H9 (cell line): ENCODE measurements around the gene TEX19. TPM values are rescaled to one million over a fixed set of nuclear protein-coding genes. Genes with fewer than 3 reads are reported as not detected.

Experiments
- DNase-seq: peaks from one replicate; pipeline ENCODE4 v3.0.0-alpha.2; 2017
- H2AFZ ChIP-seq: one replicate; pipeline ENCODE4 v1.6.1; 2013; ENCODE audit warnings: mild to moderate bottlenecking, low read length, control low read depth, moderate library complexity
- H2AK5ac ChIP-seq: 2 replicates; pipeline ENCODE4 v1.6.1; 2013; ENCODE audit warnings: low read length, control low read depth, mixed read lengths; ENCODE audit not compliant: insufficient read length
- H2BK120ac ChIP-seq: one replicate; pipeline ENCODE4 v1.6.1; 2013; ENCODE audit warnings: low read depth, mild to moderate bottlenecking, low read length, control low read depth, inconsistent platforms; ENCODE audit not compliant: poor library complexity, severe bottlenecking
- H2BK12ac ChIP-seq: 2 replicates; pipeline ENCODE4 v1.6.1; 2013; ENCODE audit warnings: low read length, control low read depth, mixed read lengths, low read depth; ENCODE audit not compliant: insufficient read length
- H2BK15ac ChIP-seq: 2 replicates; pipeline ENCODE4 v1.6.1; 2013; ENCODE audit warnings: low read depth, low read length, control low read depth
- H2BK20ac ChIP-seq: one replicate; pipeline ENCODE4 v1.6.1; 2013; ENCODE audit warnings: low read depth, mild to moderate bottlenecking, low read length, control low read depth, inconsistent platforms; ENCODE audit not compliant: poor library complexity, severe bottlenecking
- H2BK5ac ChIP-seq: 2 replicates; pipeline ENCODE4 v1.6.1; 2013; ENCODE audit warnings: low read length, control low read depth, mixed read lengths; ENCODE audit not compliant: insufficient read length
- H3K14ac ChIP-seq: 2 replicates; pipeline ENCODE4 v1.6.1; 2013; ENCODE audit warnings: low read length, control low read depth; ENCODE audit not compliant: insufficient read depth
- H3K18ac ChIP-seq: 2 replicates; pipeline ENCODE4 v1.6.1; 2013; ENCODE audit warnings: low read depth, mild to moderate bottlenecking, mixed read lengths, low read length, control low read depth; ENCODE audit not compliant: insufficient read length
- H3K23ac ChIP-seq: 2 replicates; pipeline ENCODE4 v1.6.1; 2013; ENCODE audit warnings: low read length, control low read depth, mixed read lengths, low read depth; ENCODE audit not compliant: insufficient read length
- H3K23me2 ChIP-seq: 2 replicates; pipeline ENCODE4 v1.6.1; 2013; ENCODE audit warnings: low read depth, mild to moderate bottlenecking, mixed read lengths, low read length, control low read depth; ENCODE audit not compliant: insufficient read length, poor library complexity, severe bottlenecking
- H3K27ac ChIP-seq: 2 replicates; pipeline ENCODE4 v1.5.1; 2013; ENCODE audit warnings: low read length, control low read depth, mixed read lengths, low read depth; ENCODE audit not compliant: insufficient read length
- H3K27me3 ChIP-seq: 2 replicates; pipeline ENCODE4 v1.6.1; 2013; ENCODE audit warnings: low read length, control low read depth, inconsistent platforms; ENCODE audit not compliant: insufficient read depth
- H3K4ac ChIP-seq: 2 replicates; pipeline ENCODE4 v1.6.1; 2013; ENCODE audit warnings: low read depth, mild to moderate bottlenecking, control low read depth, inconsistent platforms, low read length, moderate library complexity
- H3K4me1 ChIP-seq: 2 replicates; pipeline ENCODE4 v1.6.1; 2013; ENCODE audit warnings: low read length, control low read depth, inconsistent platforms; ENCODE audit not compliant: insufficient read depth
- H3K4me2 ChIP-seq: 2 replicates; pipeline ENCODE4 v1.6.1; 2013; ENCODE audit warnings: low read length, control low read depth, mixed read lengths; ENCODE audit not compliant: insufficient read length, insufficient read depth
- H3K56ac ChIP-seq: 2 replicates; pipeline ENCODE4 v1.6.1; 2013; ENCODE audit warnings: low read depth, mild to moderate bottlenecking, mixed read lengths, low read length, control low read depth; ENCODE audit not compliant: insufficient read length
- H3K79me1 ChIP-seq: 2 replicates; pipeline ENCODE4 v1.6.1; 2013; ENCODE audit warnings: low read depth, mild to moderate bottlenecking, moderate library complexity, low read length, control low read depth, inconsistent platforms; ENCODE audit not compliant: insufficient read depth, poor library complexity, severe bottlenecking
- H3K79me2 ChIP-seq: 2 replicates; pipeline ENCODE4 v1.6.1; 2013; ENCODE audit warnings: low read length, control low read depth, inconsistent platforms; ENCODE audit not compliant: insufficient read depth
- H3K9ac ChIP-seq: 2 replicates; pipeline ENCODE4 v1.6.1; 2013; ENCODE audit warnings: low read length, control low read depth, mixed read lengths; ENCODE audit not compliant: insufficient read length; ENCODE audit errors: extremely low read depth
- H3K9me3 ChIP-seq: one replicate; pipeline ENCODE4 v1.6.1; 2013; ENCODE audit warnings: low read depth, low read length, inconsistent platforms; ENCODE audit not compliant: control insufficient read depth
- H3T11ph ChIP-seq: one replicate; pipeline ENCODE4 v1.6.1; 2013; ENCODE audit warnings: mild to moderate bottlenecking, low read length, control low read depth, inconsistent platforms
- H4K20me1 ChIP-seq: one replicate; pipeline ENCODE4 v1.6.1; 2013; ENCODE audit not compliant: control insufficient read depth, insufficient read length, insufficient read depth
- H4K5ac ChIP-seq: 2 replicates; pipeline ENCODE4 v1.6.1; 2013; ENCODE audit warnings: low read depth, mild to moderate bottlenecking, mixed read lengths, low read length, control low read depth; ENCODE audit not compliant: insufficient read length
- H4K8ac ChIP-seq: replicated peaks from 2 replicates; pipeline ENCODE4 v1.6.1; 2013; ENCODE audit warnings: low read length, control low read depth, mixed read lengths, low read depth; ENCODE audit not compliant: insufficient read length
- H4K91ac ChIP-seq: 2 replicates; pipeline ENCODE4 v1.6.1; 2013; ENCODE audit warnings: low read depth, mild to moderate bottlenecking, moderate library complexity, mixed read lengths, low read length, control low read depth; ENCODE audit not compliant: insufficient read length
- H3K27ac Mint-ChIP-seq, 3 experiments: 2 replicates in 2 of 3; 3 replicates in 1 of 3; pipeline ENCODE4 v1.8.0; 2020 to 2021; ENCODE audit warnings: mixed read lengths in 3 of 3, mild to moderate bottlenecking in 1 of 3, moderate library complexity in 1 of 3
- H3K27me3 Mint-ChIP-seq: 2 replicates; pipeline ENCODE4 v1.8.0; 2021; ENCODE audit warnings: low read depth, mild to moderate bottlenecking, moderate library complexity, mixed read lengths
- H3K36me3 Mint-ChIP-seq, 3 experiments: 2 replicates in 2 of 3; 3 replicates in 1 of 3; pipeline ENCODE4 v1.8.0; 2020 to 2021; ENCODE audit warnings: low read depth in 3 of 3, mixed read lengths in 3 of 3; ENCODE audit not compliant: insufficient read depth in 1 of 3
- H3K4me1 Mint-ChIP-seq, 2 experiments: 2 replicates each; pipeline ENCODE4 v1.8.0; 2020; ENCODE audit warnings: mixed read lengths in 2 of 2
- H3K4me3 Mint-ChIP-seq, 2 experiments: 2 replicates in 1 of 2; 3 replicates in 1 of 2; pipeline ENCODE4 v1.8.0; 2020 to 2021; ENCODE audit warnings: mild to moderate bottlenecking in 2 of 2, mixed read lengths in 2 of 2, moderate library complexity in 1 of 2
- H3K9me3 Mint-ChIP-seq, 2 experiments: 2 replicates in 1 of 2; 3 replicates in 1 of 2; pipeline ENCODE4 v1.8.0; 2020; ENCODE audit warnings: mild to moderate bottlenecking in 2 of 2, mixed read lengths in 2 of 2, moderate library complexity in 1 of 2
- WGBS: extraction: QIAGEN DNeasy Blood & Tissue Kit; methylation state at CpG from one replicate; pipeline ENCODE4 v1.1.7; 2013; ENCODE audit warnings: missing lambda C conversion rate, low lambda C conversion rate, mixed read lengths; ENCODE audit not compliant: insufficient read length; ENCODE audit errors: extremely low coverage; 5-methylcytosine and 5-hydroxymethylcytosine counted together
- total RNA-seq: library from RNA; stranded (reverse); gene quantifications from 2 replicates; pipeline ENCODE4 v1.2.1, GENCODE V29; 2021
- TF ChIP-seq, protein P1 (sequence below): fragments of 200-600 bp; sonication (generic); conservative IDR thresholded peaks from 3 replicates; pipeline ENCODE4 v1.8.0; 2021; ENCODE audit warnings: antibody characterized with exemption, mild to moderate bottlenecking

The TEX19 gene
- total RNA-seq, 1 experiment from 2014 or later, result 1.4 TPM

DNA sequence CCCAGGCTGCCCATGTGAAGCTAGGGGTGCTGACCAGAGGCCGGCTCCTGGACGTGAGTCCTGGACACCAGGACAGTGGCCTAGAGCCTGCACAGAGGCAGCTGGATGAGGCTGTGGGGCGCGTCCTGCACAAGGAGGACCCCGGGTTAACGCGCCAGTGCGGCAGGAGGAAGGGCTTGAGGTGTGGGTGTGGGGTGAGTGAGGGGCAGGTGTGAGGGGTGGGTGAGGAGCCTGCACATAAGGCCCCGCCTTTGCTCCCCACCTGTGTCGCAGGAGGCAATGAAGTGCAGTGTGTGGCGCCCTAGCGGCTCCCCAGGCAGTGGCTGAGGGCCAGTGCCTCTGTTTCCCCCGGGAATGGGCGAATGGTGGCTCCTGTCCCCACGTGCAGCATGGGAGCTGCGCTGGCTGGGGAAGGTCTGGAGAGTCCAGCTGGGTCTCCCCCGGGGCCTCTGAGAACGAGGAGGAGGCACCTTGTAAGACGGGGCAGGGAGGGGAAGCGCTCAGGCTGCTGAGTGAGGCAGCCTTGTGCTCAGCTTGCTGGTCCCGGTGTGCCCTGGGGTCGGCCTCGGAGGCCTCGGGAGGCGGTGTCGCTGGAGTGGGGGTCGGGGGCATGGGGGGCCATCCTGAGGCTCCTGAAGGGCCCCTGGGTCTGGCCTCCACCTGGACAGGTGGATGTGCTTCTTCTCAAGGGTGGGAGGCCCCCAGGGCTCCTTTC lies 44.9 kb upstream of the TEX19 start:
- H4K20me1 ChIP-seq, result no peaks in the 10 kb centered on the region
- no peak overlapping the region for H4K5ac ChIP-seq
- no peak overlapping the region for H2AK5ac ChIP-seq
- H3K27ac ChIP-seq, result no peak overlapping the region
- H3K9me3 ChIP-seq, result no peaks in the 10 kb centered on the region
- no peak overlapping the region for H2BK5ac ChIP-seq
- no peak overlapping the region; the same call in 1 of the 2 replicates for H3K14ac ChIP-seq
- TF ChIP-seq, protein P1, sequence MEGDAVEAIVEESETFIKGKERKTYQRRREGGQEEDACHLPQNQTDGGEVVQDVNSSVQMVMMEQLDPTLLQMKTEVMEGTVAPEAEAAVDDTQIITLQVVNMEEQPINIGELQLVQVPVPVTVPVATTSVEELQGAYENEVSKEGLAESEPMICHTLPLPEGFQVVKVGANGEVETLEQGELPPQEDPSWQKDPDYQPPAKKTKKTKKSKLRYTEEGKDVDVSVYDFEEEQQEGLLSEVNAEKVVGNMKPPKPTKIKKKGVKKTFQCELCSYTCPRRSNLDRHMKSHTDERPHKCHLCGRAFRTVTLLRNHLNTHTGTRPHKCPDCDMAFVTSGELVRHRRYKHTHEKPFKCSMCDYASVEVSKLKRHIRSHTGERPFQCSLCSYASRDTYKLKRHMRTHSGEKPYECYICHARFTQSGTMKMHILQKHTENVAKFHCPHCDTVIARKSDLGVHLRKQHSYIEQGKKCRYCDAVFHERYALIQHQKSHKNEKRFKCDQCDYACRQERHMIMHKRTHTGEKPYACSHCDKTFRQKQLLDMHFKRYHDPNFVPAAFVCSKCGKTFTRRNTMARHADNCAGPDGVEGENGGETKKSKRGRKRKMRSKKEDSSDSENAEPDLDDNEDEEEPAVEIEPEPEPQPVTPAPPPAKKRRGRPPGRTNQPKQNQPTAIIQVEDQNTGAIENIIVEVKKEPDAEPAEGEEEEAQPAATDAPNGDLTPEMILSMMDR, result no peak
- no peak overlapping the region for H2BK20ac ChIP-seq
- peaks cover 6% of the 10 kb centered on the region for H3K23me2 ChIP-seq
- H4K91ac ChIP-seq, result no peak overlapping the region
- no peak overlapping the region for H3K4ac ChIP-seq
- H2BK120ac ChIP-seq, result no peak overlapping the region
- H3K56ac ChIP-seq, result no peak overlapping the region
- Mint-ChIP-seq H3K4me3 (no peak overlapping the region), H3K36me3 (no peaks in the 10 kb centered on the region), H3K27ac (no peak overlapping the region), H3K9me3 (no peaks in the 10 kb centered on the region), H3K4me1 (peaks cover 2 to 13% of the 10 kb centered on the region in 2 experiments; a peak in 3 of 4 replicates), H3K27me3 (peaks cover 26% of the 10 kb centered on the region)
- no peaks in the 10 kb centered on the region for H3K27me3 ChIP-seq
- H3K4me1 ChIP-seq, result no peaks in the 10 kb centered on the region
- H3K23ac ChIP-seq, result no peak overlapping the region
- H3K9ac ChIP-seq, result no peak overlapping the region
- no peaks in the 10 kb centered on the region for H3K79me1 ChIP-seq
- no peak overlapping the region for H3T11ph ChIP-seq
- DNase-seq, result no peak
- WGBS, result no CpG with 5 or more reads among the region's 27 CpGs
- H3K18ac ChIP-seq, result no peak overlapping the region
- H3K79me2 ChIP-seq, result no peaks in the 10 kb centered on the region
- H2BK12ac ChIP-seq, result no peak overlapping the region
- no peak overlapping the region for H4K8ac ChIP-seq
- H2BK15ac ChIP-seq, result no peak overlapping the region
- no peak overlapping the region for H3K4me2 ChIP-seq
- no peak overlapping the region for H2AFZ ChIP-seq
